ENCODE results near the gene RALY. TPM values are rescaled to one million over a fixed set of nuclear protein-coding genes. Genes with fewer than 3 reads are reported as not detected.

RALY gene
- total RNA-seq, 1 experiment from 2014 or later: 275 TPM

DNA sequence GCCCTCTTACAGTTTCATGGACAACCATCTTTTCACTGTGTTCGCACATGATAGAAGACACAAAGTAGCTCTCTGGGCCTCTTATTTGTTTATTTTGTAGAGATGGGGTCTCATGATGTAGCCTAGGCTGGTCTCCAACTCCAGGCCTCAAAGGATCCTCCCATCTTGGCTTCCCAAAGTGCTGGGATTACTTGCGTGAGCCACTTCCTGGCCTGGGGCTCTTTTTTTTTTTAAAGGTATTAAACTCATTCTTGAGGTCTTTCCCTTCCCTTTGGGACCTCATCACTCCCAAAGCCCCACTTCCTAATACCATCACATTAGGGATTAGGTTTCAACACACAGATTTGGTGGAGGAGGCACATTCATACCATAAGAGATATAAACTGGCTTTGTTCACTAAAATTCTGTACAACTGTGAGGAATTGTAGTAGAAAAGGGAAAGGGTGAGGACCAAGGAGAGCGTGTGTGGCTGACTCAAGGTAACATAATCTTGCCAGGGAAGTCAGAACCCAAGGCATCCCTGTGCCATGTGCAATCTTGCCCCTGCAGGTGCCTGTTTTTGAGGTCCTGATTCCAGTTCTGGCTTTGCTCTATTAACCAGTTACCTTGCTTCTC is 72.9 kb downstream of the RALY start:
- no peak for DNase-seq
- CTCF ChIA-PET: interaction anchor here (0.5 to 0.7 kb wide), 2 partner anchors 125 to 169 kb away, joined by 3 to 5 read pairs; no protein-coding TSS in a partner anchor
- Mint-ChIP-seq H3K27ac (ENCODE audit: unreplicated experiment) (no peak overlapping the region), H3K27me3 (ENCODE audit: unreplicated experiment) (no peaks in the 10 kb centered on the region), H3K4me3 (ENCODE audit: low read depth, unreplicated experiment) (no peak overlapping the region), H3K9me3 (ENCODE audit: low read depth, unreplicated experiment) (no peaks in the 10 kb centered on the region), H3K36me3 (ENCODE audit: insufficient read depth, unreplicated experiment) (peaks cover 18% of the 10 kb centered on the region), H3K4me1 (ENCODE audit: low read depth, unreplicated experiment) (peaks cover 51% of the 10 kb centered on the region)
- no TSS peak for BruUV-seq (replicated peaks)
- intact Hi-C loops (cut with micrococcal nuclease; ENCODE audit: unreplicated experiment): loop anchor here (5.0 kb wide), 2 partner anchors 64 to 274 kb away; no protein-coding TSS in a partner anchor
- TF ChIP-seq, protein P1, sequence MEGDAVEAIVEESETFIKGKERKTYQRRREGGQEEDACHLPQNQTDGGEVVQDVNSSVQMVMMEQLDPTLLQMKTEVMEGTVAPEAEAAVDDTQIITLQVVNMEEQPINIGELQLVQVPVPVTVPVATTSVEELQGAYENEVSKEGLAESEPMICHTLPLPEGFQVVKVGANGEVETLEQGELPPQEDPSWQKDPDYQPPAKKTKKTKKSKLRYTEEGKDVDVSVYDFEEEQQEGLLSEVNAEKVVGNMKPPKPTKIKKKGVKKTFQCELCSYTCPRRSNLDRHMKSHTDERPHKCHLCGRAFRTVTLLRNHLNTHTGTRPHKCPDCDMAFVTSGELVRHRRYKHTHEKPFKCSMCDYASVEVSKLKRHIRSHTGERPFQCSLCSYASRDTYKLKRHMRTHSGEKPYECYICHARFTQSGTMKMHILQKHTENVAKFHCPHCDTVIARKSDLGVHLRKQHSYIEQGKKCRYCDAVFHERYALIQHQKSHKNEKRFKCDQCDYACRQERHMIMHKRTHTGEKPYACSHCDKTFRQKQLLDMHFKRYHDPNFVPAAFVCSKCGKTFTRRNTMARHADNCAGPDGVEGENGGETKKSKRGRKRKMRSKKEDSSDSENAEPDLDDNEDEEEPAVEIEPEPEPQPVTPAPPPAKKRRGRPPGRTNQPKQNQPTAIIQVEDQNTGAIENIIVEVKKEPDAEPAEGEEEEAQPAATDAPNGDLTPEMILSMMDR (IDR thresholded peaks at IDR 0.05; ENCODE audit: unreplicated experiment): no peak

GRCh38 chr20:34068001-34068400 is 74.3 kb downstream of the RALY start:
- CTCF ChIA-PET: interaction anchor here (0.7 to 3.0 kb wide), 6 partner anchors 26 to 400 kb away, joined by 3 to 17 read pairs (median 4); no protein-coding TSS in a partner anchor
- intact Hi-C loops (cut with micrococcal nuclease; ENCODE audit: unreplicated experiment): loop anchor here (2.0 to 5.0 kb wide), 3 partner anchors 66 to 276 kb away; no protein-coding TSS in a partner anchor
- BruUV-seq (replicated peaks): no TSS peak
- DNase-seq: no peak
- TF ChIP-seq, protein P1 (IDR thresholded peaks at IDR 0.05; ENCODE audit: unreplicated experiment): no peak
- no peaks in the 10 kb centered on the region for H3K9me3 Mint-ChIP-seq (ENCODE audit: low read depth, unreplicated experiment)
- peaks cover 51% of the 10 kb centered on the region for H3K4me1 Mint-ChIP-seq (ENCODE audit: low read depth, unreplicated experiment)
- no peaks in the 10 kb centered on the region for H3K27me3 Mint-ChIP-seq (ENCODE audit: unreplicated experiment)
- peaks cover 28% of the 10 kb centered on the region for H3K36me3 Mint-ChIP-seq (ENCODE audit: insufficient read depth, unreplicated experiment)
- H3K27ac Mint-ChIP-seq (ENCODE audit: unreplicated experiment): no peak overlapping the region
- H3K4me3 Mint-ChIP-seq (ENCODE audit: low read depth, unreplicated experiment): no peak overlapping the region

GRCh38 chr20:34069341-34070078 is 75.8 kb downstream of the RALY start:
- no peaks in the 10 kb centered on the region for H3K9me3 Mint-ChIP-seq (ENCODE audit: low read depth, unreplicated experiment)
- no peak overlapping the region for H3K4me3 Mint-ChIP-seq (ENCODE audit: low read depth, unreplicated experiment)
- TF ChIP-seq, protein P1 (IDR thresholded peaks at IDR 0.05; ENCODE audit: unreplicated experiment): peak; percentile 87
- peak overlapping the region; percentile 39 for H3K27ac Mint-ChIP-seq (ENCODE audit: unreplicated experiment)
- intact Hi-C loops (cut with micrococcal nuclease; ENCODE audit: unreplicated experiment): loop anchor here (1.0 to 5.0 kb wide), 4 partner anchors 67 to 277 kb away; no protein-coding TSS in a partner anchor
- H3K36me3 Mint-ChIP-seq (ENCODE audit: insufficient read depth, unreplicated experiment): peaks cover 37% of the 10 kb centered on the region
- H3K4me1 Mint-ChIP-seq (ENCODE audit: low read depth, unreplicated experiment): peaks cover 49% of the 10 kb centered on the region
- no peaks in the 10 kb centered on the region for H3K27me3 Mint-ChIP-seq (ENCODE audit: unreplicated experiment)
- CTCF ChIA-PET: interaction anchor here (0.6 to 3.0 kb wide), 15 partner anchors 12 to 403 kb away, joined by 3 to 17 read pairs (median 4); partner anchors contain the start of genes ACTL10 and RALY
- BruUV-seq (replicated peaks): no TSS peak
- peak; percentile 84 for DNase-seq

GRCh38 chr20:34070079-34070439 is 76.3 kb downstream of the RALY start:
- H3K4me3 Mint-ChIP-seq (ENCODE audit: low read depth, unreplicated experiment): no peak overlapping the region
- CTCF ChIA-PET: interaction anchor here (0.8 to 3.0 kb wide), 8 partner anchors 12 to 209 kb away, joined by 3 to 17 read pairs (median 5); partner anchors contain the start of gene RALY
- no peaks in the 10 kb centered on the region for H3K9me3 Mint-ChIP-seq (ENCODE audit: low read depth, unreplicated experiment)
- intact Hi-C loops (cut with micrococcal nuclease; ENCODE audit: unreplicated experiment): no loop called here
- DNase-seq: no peak
- H3K27ac Mint-ChIP-seq (ENCODE audit: unreplicated experiment): peak overlapping the region; percentile 39
- H3K36me3 Mint-ChIP-seq (ENCODE audit: insufficient read depth, unreplicated experiment): peaks cover 33% of the 10 kb centered on the region
- BruUV-seq (replicated peaks): no TSS peak
- no peaks in the 10 kb centered on the region for H3K27me3 Mint-ChIP-seq (ENCODE audit: unreplicated experiment)
- peaks cover 43% of the 10 kb centered on the region for H3K4me1 Mint-ChIP-seq (ENCODE audit: low read depth, unreplicated experiment)
- TF ChIP-seq, protein P1 (IDR thresholded peaks at IDR 0.05; ENCODE audit: unreplicated experiment): peak; percentile 4

Data from Calu3 (cell line).